ENCODE results near the gene ATCAY.

- TF ChIP-seq CTCF (IDR thresholded peaks at IDR 0.05; ENCODE audit: borderline replicate concordance, extremely low read depth, low read length, poor library complexity, severe bottlenecking) (no peak), EZH2 (IDR thresholded peaks at IDR 0.05; ENCODE audit: borderline replicate concordance, low read depth, low read length, severe bottlenecking) (no peak)
Measured at GRCh38 chr19:3855320-3855719, 25.2 kb upstream of the ATCAY start.
